Measurements from ENCODE around the gene PHF14.
"Not testable (repeated sequence)": the region's sequence is repeated elsewhere in the genome, so short reads cannot be mapped to it uniquely, and the experiment has no call there.

Gene PHF14, protein sequence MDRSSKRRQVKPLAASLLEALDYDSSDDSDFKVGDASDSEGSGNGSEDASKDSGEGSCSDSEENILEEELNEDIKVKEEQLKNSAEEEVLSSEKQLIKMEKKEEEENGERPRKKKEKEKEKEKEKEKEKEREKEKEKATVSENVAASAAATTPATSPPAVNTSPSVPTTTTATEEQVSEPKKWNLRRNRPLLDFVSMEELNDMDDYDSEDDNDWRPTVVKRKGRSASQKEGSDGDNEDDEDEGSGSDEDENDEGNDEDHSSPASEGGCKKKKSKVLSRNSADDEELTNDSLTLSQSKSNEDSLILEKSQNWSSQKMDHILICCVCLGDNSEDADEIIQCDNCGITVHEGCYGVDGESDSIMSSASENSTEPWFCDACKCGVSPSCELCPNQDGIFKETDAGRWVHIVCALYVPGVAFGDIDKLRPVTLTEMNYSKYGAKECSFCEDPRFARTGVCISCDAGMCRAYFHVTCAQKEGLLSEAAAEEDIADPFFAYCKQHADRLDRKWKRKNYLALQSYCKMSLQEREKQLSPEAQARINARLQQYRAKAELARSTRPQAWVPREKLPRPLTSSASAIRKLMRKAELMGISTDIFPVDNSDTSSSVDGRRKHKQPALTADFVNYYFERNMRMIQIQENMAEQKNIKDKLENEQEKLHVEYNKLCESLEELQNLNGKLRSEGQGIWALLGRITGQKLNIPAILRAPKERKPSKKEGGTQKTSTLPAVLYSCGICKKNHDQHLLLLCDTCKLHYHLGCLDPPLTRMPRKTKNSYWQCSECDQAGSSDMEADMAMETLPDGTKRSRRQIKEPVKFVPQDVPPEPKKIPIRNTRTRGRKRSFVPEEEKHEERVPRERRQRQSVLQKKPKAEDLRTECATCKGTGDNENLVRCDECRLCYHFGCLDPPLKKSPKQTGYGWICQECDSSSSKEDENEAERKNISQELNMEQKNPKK

GRCh38 chr7:10973061-10973941 is at the start of gene PHF14:
TSS of gene PHF14 (plus strand) at chr7:10973872. CDS start at chr7:10974324, 452 bp downstream.
- peak; percentile 95 for DNase-seq (ENCODE audit: low read depth)

DNA sequence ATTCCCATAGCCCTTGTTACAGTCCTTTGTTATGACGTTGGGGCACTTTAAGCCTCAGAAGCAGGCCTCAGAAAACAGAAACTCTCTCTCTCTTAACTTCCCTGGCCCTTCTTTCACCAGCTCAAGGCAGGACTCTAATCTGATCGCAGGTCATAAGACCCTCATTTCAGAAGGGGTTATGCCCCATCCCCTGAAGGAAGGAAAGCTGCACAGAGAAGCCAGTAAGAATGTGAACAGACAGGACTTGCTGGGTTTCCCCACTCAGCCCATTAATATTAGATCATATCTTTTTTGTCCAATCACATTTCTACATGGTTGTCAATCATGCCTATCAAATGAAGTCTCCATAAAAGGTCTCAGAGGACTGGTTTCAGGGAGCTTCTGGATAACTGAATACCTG is 49.3 kb upstream of the PHF14 start:
- no peak for DNase-seq (ENCODE audit: low read depth)

- DNase-seq (ENCODE audit: low read depth): not testable (repeated sequence)
These were observed 45.5 kb upstream of the PHF14 start for GRCh38 chr7:10928203-10928602.

- no peak for DNase-seq (ENCODE audit: low read depth)
These were observed 43.1 kb upstream of the PHF14 start for GRCh38 chr7:10930551-10930950.

DNA sequence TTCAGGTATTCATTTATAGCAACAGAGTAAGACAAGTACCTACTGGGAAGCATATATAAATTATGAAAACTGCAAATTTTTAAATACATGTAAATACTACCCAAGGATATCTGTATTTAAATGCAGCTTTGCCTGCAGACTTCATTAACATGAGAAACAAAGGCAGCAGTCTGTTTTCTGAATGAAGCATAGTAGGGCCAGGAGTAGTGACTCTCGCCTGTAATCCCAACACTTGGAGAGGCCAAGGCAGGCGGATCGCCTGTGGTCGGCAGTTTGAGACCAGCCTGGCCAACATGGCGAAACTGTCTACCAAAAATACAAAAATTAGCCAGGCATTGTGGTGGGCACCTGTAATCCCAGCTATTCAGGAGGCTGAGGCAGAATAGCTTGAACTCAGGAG is 42.5 kb upstream of the PHF14 start:
- no peak for DNase-seq (ENCODE audit: low read depth)

DNA sequence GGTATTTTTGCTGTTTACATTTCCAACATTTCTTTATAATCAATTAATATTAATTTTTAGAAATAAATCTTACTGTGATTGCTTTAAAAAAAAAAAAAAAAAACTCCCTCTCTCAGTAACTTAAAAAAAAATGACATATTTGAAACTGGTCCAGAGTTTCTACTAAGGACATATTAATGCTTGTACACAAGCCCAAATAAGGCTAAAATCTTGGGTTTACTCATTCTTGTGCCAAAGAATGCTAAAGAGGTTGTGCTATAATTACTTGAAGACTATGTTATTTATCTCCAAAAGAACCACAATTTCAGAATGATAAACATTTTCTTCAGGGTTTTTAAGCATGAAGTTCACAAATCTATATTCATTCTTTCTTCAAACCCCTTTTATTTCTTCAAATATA is 39.4 kb upstream of the PHF14 start:
- no peak for DNase-seq (ENCODE audit: low read depth)

DNA sequence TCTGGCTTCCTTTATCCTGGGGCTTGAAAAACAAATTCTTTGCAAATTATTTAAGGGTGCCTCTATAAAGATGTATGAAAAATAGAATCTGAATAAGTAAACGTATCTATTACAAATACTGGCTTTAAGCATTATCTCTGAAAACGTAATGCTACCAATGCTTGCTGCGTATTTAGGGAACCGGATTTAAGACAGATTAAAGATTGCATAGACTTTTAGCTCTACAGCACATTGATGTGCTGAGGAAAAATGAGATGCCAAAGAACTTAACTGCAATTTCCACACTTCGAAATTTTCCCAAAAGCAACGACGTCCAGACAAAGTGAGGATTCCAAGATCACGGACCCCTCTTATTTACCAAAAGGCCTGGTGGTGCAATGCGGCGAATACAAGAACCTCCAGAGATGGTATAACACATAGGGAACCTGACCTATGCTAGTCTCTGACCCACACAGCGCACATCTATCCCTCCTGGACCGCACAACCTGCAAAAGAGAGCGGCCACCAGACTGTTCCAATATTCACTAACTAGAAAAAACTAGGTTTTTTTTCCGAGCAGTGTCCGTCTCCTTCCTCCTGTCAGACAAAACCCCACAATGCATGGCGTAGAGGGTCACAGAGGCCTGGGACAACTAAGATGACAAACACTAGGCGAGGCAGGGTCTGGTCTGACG is 34.3 kb upstream of the PHF14 start:
- no peak for DNase-seq (ENCODE audit: low read depth)

- DNase-seq (ENCODE audit: low read depth): peak; percentile 80
These were observed 33.6 kb upstream of the PHF14 start for GRCh38 chr7:10939911-10940703.

GRCh38 chr7:10940704-10941355 is 32.8 kb upstream of the PHF14 start:
- DNase-seq (ENCODE audit: low read depth): no peak

DNA sequence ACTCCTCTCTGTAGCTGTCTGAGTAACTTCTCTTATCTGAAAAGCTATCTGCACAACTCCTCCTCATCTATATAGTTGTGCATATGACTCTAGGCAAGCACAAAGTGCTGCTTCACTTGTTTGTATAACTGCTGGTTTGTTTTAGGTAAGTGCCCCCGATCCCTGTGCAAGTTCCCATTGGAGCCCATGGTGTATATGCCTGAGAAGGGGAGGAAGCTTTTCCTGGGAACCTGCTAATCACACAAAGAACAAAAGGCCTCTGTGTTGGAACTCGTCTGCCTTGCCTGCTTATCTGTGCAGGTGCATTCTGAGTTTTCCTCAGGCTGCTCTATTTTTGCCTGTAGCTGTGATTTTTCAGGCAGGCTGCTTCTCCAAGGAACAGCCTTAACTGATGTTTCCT is 23.2 kb upstream of the PHF14 start:
- no peak for DNase-seq (ENCODE audit: low read depth)

DNA sequence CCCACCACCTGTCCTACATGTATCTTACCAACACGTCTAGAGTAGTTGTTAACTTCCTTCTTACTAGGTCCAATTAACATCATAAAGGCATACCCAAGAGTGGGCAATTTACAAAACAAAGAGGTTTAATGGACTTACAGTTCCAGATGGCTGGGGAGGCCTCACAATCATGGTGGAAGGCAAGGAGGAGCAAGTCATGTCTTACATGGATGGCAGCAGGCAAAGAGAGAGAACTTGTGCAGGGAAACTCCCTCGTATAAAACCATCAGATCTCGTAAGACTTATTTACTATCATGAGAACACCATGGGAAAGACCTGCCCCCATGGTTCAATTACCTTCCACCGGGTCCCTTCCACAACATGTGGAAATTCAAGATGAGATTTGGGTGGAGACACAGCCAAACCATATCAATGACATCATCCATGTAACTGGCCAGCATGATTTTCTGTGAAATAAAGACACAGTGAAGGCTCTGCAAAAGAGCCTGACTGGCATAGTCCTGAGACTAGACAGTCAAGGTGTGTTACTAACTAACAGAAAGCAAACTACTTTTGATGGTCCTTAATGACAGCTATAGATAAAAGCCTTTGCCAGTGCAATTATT is 22.6 kb upstream of the PHF14 start:
- DNase-seq (ENCODE audit: low read depth): not testable (repeated sequence)

GRCh38 chr7:10952588-10952987 is 21.1 kb upstream of the PHF14 start:
- DNase-seq (ENCODE audit: low read depth): no peak

DNA sequence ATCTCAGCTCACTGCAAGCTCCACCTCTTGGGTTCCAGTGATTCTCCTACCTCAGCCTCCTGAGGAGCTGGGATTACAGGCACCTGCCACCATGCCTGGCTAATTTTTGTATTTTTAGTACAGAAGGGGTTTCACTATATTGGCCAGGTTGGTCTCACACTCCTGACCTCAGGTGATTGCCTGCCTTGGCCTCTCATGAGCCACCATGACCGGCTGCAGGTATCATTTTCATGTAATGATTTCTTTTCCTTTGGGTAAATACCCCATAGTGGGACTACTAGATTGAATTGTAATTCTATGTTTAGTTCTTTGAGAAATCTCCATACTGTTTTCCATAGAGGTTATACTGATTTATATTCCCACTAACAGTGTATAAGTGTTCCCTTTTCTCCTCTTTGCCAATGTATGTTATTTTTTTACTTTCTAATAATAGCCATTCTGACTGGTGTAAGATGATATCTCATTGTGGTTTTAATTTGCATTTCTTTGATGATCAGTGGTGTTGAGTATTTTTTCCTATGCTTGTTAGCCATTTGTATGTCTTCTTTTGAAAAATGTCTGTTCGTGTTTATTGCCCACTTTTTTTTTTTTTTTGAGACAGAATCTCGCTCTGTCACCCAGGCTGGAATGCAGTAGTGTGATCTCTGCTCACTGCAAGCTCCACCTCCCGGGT is 20.5 kb upstream of the PHF14 start:
- DNase-seq (ENCODE audit: low read depth): not testable (repeated sequence)

DNA sequence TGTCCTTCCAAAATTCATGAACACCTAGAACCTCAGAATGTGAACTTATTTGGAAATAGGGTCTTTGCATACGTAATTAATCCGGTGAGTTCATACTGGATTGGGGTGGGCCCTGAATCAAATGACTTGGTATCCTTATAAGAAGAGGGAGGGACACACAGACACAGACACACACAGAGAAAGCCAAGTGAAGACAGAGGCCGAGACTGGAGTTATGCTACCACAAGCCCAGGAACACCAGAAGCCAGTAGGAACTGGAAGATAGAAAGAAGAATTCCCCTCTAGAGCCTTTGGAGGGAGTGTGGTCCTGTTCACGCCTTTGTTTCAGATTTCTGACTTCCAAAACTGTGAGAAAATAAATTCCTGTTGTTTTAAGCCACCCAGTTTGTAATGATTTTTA is 17.1 kb upstream of the PHF14 start:
- DNase-seq (ENCODE audit: low read depth): no peak

DNA sequence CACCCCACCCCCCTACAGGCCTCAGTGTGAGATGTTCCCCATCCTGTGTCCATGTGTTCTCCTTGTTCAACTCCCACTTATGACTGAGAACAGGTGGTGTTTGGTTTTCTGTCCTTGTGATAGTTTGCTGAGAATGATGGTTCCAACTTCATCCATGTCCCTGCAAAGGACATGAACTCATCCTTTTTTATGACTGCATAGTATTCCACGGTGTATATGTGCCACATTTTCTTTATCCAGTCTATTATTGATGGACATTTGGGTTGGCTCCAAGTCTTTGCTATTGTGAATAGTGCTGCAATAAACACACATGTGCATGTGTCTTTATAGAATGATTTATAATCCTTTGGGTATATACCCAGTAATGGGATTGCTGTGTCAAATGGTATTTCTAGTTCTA is 13.4 kb upstream of the PHF14 start:
- not testable (repeated sequence) for DNase-seq (ENCODE audit: low read depth)

DNA sequence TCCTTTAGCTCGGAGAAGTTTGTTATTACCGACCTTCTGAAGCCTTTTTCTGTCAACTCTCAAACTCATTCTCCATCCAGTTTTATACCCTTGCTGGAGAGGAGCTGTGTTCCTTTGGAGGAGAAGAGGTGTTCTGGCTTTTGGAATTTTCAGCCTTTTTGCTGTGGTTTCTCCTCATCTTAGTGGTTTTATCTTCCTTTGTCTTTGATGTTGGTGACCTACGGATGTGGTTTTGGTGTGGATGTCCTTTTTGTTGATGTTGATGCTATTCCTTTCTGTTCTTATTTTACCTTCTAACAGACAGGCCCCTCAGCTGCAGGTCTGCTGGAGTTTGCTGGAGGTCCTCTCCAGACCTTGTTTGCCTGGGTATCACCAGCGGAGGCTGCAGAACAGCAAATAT is 8.7 kb upstream of the PHF14 start:
- not testable (repeated sequence) for DNase-seq (ENCODE audit: low read depth)

DNA sequence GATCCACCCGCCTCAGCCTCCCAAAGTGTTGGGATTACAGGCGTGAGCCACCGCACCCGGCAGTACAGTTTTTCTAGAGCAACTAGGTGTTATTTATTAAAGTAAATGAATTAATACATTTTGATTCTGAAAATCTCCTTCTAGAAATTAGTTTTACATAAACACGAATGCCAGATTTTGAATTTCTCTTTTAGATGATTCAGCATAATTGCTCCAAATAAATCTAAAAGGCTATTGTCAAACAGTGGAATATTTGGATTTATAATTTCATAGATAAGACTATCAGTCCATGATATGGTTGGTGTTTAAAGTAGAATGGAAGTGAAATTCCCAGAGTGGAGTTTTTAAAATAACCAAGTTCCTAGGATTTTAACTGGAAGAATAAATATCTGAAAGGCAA is 1.5 kb upstream of the PHF14 start:
- DNase-seq (ENCODE audit: low read depth): no peak

DNA sequence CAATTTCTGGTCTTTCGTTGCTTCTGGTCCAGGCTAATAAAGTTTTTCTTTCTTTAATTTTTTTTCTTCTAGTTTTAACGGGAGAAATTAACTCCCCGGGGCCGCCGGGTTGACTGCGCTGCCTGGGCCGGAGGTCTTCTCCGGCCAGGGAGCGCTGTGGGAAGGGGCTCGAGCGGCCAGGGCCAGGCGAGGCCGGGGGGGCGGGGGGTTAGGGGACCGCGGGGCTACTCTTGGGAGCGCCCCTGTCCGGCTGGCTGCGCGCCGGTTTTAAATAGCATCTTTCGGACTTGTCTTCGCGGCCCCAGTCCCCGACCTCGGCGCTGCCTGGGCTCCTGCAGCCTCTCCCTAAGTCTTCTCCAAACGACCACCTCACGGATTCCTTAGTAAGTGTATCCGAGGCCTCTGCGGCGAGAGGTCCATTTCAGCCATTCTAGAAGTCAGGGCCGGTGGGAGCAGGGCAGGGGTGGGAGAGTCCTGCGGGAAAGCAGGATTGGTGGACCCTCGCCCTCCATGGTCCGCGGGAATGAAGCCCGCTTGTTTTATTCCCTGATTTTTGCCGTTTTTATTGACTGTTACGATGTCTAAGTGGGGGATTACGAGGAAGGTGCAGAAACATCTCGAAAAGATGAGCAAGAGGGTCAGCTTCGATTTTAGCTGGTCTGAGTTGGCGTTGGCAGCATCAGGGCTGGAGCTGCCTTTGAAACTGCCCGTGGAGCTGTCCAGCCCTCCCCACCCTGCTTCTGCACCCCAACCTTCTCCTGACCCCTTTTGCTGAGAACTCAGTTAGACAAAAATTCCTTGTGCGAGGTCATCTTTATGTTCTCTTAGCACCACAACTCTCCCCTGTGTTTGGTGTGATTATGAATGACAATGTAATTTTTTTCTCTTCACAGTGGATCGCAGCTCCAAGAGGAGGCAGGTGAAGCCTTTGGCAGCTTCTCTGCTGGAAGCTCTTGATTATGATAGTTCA is 555 bp downstream of the PHF14 start:
- DNase-seq (ENCODE audit: low read depth): peak; percentile 3

Data from stimulated activated CD4-positive, alpha-beta T cell treated with anti-CD3 and anti-CD28 coated beads, Interleukin-2, amount 100 ng/mL, for 4 hours (primary cell).